HEK293 (cell line): ENCODE measurements around the gene ARHGAP45.

Experiments used
- CTCF ChIA-PET: fragments of 350-600 bp; formaldehyde crosslinking; extraction: SDS; loops from one replicate; lab custom pipeline; 2021; ENCODE audit warnings: antibody characterized with exemption; lab: Yijun Ruan, JAX
- POLR2A ChIA-PET: fragments of 300-600 bp; formaldehyde crosslinking; extraction: SDS; loops from one replicate; lab custom pipeline; 2020; ENCODE audit warnings: antibody characterized with exemption, inconsistent platforms; lab: Yijun Ruan, JAX
- H3K27ac ChIP-seq: fragments of 200-500 bp; sonication (Bioruptor generic); 2 replicates; pipeline ENCODE4 v1.5.1; 2014; ENCODE audit warnings: low read depth, low read length, control low read depth, inconsistent platforms; ENCODE audit errors: extremely low read depth
- H3K36me3 ChIP-seq, 2 experiments: fragments of 200-500 bp in 1 of 2; sonication (Bioruptor generic) in 1 of 2; 1 replicate in 1 of 2; 2 replicates in 1 of 2; pipeline ENCODE4 v1.5.1; 2014 to 2017; ENCODE audit warnings: inconsistent platforms in 2 of 2, low read length in 2 of 2; ENCODE audit not compliant: control insufficient read depth in 2 of 2, insufficient read depth in 1 of 2
- H3K4me1 ChIP-seq: fragments of 200-500 bp; sonication (Bioruptor generic); 2 replicates; pipeline ENCODE4 v1.5.1; 2014; ENCODE audit warnings: mild to moderate bottlenecking, low read length, inconsistent platforms; ENCODE audit not compliant: control insufficient read depth, insufficient read depth
- H3K4me3 ChIP-seq: 2 replicates; pipeline ENCODE4 v1.5.1; 2011; ENCODE audit warnings: low read depth, mild to moderate bottlenecking, control low read depth, low read length, moderate library complexity
- H3K9me3 ChIP-seq: fragments of 200-500 bp; sonication (Bioruptor generic); 2 replicates; pipeline ENCODE4 v1.5.1; 2014; ENCODE audit warnings: low read depth, low read length, inconsistent platforms; ENCODE audit not compliant: control insufficient read depth, insufficient read depth
- EGR2 ChIP-seq: fragments of 450-650 bp; formaldehyde crosslinking; IDR thresholded peaks from 2 replicates; pipeline ENCODE4 v1.5.1; 2016; ENCODE audit warnings: low read depth, missing biosample characterization, missing genetic modification characterization
- KLF9 ChIP-seq: fragments of 450-650 bp; formaldehyde crosslinking; IDR thresholded peaks from 2 replicates; pipeline ENCODE4 v1.5.1; 2016; ENCODE audit warnings: missing biosample characterization, missing genetic modification characterization, low read depth
- PATZ1 ChIP-seq: fragments of 450-650 bp; formaldehyde crosslinking; IDR thresholded peaks from 2 replicates; pipeline ENCODE4 v1.5.1; 2016; ENCODE audit warnings: missing biosample characterization, missing genetic modification characterization
- SP2 ChIP-seq: fragments of 450-650 bp; formaldehyde crosslinking; IDR thresholded peaks from 2 replicates; pipeline ENCODE4 v1.5.1; 2016; ENCODE audit warnings: missing biosample characterization, missing genetic modification characterization
- TF ChIP-seq, protein P1 (sequence below): fragments of 450-650 bp; formaldehyde crosslinking; IDR thresholded peaks from 2 replicates; pipeline ENCODE4 v1.5.1; 2016; ENCODE audit warnings: missing biosample characterization, missing genetic modification characterization
- TF ChIP-seq, protein P2 (sequence below): fragments of 450-650 bp; formaldehyde crosslinking; IDR thresholded peaks from 2 replicates; pipeline ENCODE4 v1.5.1; 2016; ENCODE audit warnings: missing biosample characterization, missing genetic modification characterization

Gene ARHGAP45

GRCh38 chr19:1110809-1111640 lies 44.1 kb downstream of the ARHGAP45 start (continued):
- TF ChIP-seq PATZ1 (tag by site-specific recombination): 0 out of 2 replicates have a peak, but pooled peaks have one; percentile 19
- TF ChIP-seq, all 188 proteins: peak for 5

DNA sequence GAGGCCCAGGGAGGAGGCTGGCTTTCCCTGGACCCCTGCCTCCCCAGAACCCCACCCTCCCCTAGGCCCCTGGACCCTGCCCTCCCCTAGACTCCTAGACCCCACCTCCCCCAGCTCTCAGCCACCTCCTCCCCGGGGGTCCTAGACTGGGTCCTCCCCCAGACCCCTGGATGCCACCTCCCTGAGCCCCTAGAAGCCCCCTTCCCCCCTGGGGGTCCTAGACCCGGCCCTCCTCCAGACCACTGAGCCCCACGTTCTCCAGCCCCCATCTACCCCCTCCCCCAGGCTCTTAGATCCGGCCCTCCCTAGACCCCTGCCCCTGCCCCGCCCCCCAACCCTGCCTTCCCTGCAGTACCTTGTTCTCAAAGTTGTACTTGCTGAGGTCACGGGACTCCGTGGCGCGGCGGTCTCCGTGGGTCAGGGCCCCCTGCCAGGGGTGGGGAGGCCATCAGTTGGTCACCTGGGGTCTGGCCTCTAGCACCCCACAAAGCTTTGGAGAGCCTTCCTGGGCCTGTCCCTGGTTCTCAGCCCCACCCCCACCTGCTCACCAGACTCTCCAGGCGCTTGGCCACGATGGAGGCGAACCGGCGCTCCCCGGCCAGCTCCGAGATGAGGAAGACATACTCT lies 44.8 kb downstream of the ARHGAP45 start:
- peaks cover 4% of the 10 kb centered on the region; the same call in 1 of the 2 replicates for H3K4me1 ChIP-seq
- ChIA-PET CTCF (interaction anchor here (0.7 to 3.9 kb wide), 5 partner anchors 10 to 133 kb away, joined by 3 to 40 read pairs (median 5); no protein-coding TSS in a partner anchor), POLR2A (interaction anchor here (0.5 kb wide), 1 partner anchor 1046 kb away, joined by 3 read pairs; no protein-coding TSS in a partner anchor)
- H3K4me3 ChIP-seq: no peak overlapping the region
- H3K27ac ChIP-seq: no peak overlapping the region
- TF ChIP-seq SP2 (tag by site-specific recombination): 0 out of 2 replicates have a peak, but pooled peaks have one; percentile 27
- TF ChIP-seq EGR2 (tag by site-specific recombination): no peak
- H3K36me3 ChIP-seq: peaks cover 0 to 46% of the 10 kb centered on the region in 2 experiments; a peak in 1 of 3 replicates
- no peaks in the 10 kb centered on the region for H3K9me3 ChIP-seq

GRCh38 chr19:1112268-1113029 lies 45.5 kb downstream of the ARHGAP45 start:
- peaks cover 4% of the 10 kb centered on the region; the same call in 1 of the 2 replicates for H3K4me1 ChIP-seq
- POLR2A ChIA-PET: interaction anchor here (0.5 to 1.7 kb wide), 7 partner anchors 8 to 1045 kb away, joined by 3 to 8 read pairs (median 3); partner anchors contain the start of genes ABCA7, CBARP, CIRBP and GPX4
- H3K27ac ChIP-seq: no peak overlapping the region
- H3K4me3 ChIP-seq: no peak overlapping the region
- CTCF ChIA-PET: interaction anchor here (0.7 to 3.9 kb wide), 17 partner anchors 9 to 132 kb away, joined by 3 to 40 read pairs (median 5); partner anchors contain the start of genes CBARP, GPX4 and RNU6-2
- TF ChIP-seq, protein P1, sequence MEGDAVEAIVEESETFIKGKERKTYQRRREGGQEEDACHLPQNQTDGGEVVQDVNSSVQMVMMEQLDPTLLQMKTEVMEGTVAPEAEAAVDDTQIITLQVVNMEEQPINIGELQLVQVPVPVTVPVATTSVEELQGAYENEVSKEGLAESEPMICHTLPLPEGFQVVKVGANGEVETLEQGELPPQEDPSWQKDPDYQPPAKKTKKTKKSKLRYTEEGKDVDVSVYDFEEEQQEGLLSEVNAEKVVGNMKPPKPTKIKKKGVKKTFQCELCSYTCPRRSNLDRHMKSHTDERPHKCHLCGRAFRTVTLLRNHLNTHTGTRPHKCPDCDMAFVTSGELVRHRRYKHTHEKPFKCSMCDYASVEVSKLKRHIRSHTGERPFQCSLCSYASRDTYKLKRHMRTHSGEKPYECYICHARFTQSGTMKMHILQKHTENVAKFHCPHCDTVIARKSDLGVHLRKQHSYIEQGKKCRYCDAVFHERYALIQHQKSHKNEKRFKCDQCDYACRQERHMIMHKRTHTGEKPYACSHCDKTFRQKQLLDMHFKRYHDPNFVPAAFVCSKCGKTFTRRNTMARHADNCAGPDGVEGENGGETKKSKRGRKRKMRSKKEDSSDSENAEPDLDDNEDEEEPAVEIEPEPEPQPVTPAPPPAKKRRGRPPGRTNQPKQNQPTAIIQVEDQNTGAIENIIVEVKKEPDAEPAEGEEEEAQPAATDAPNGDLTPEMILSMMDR: no peak
- TF ChIP-seq KLF9 (tag by site-specific recombination): 0 out of 2 replicates have a peak, but pooled peaks have one; percentile 30
- TF ChIP-seq, protein P2, sequence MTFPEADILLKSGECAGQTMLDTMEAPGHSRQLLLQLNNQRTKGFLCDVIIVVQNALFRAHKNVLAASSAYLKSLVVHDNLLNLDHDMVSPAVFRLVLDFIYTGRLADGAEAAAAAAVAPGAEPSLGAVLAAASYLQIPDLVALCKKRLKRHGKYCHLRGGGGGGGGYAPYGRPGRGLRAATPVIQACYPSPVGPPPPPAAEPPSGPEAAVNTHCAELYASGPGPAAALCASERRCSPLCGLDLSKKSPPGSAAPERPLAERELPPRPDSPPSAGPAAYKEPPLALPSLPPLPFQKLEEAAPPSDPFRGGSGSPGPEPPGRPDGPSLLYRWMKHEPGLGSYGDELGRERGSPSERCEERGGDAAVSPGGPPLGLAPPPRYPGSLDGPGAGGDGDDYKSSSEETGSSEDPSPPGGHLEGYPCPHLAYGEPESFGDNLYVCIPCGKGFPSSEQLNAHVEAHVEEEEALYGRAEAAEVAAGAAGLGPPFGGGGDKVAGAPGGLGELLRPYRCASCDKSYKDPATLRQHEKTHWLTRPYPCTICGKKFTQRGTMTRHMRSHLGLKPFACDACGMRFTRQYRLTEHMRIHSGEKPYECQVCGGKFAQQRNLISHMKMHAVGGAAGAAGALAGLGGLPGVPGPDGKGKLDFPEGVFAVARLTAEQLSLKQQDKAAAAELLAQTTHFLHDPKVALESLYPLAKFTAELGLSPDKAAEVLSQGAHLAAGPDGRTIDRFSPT (tag by site-specific recombination): peak; percentile 11; the same call in 1 of the 2 replicates
- peaks cover 0 to 46% of the 10 kb centered on the region in 2 experiments; a peak in 1 of 3 replicates for H3K36me3 ChIP-seq
- no peaks in the 10 kb centered on the region for H3K9me3 ChIP-seq
